KOPT-K1 (cell line): ENCODE results near the gene EMILIN3.
A peak's percentile ranks its signal among the peaks of the same experiment; 100 is the strongest.
"Not testable (repeated sequence)": the region's sequence is repeated elsewhere in the genome, so short reads cannot be mapped to it uniquely, and the experiment has no call there.

Experiments
- H3K27ac ChIP-seq: fragments of 200-600 bp; sonication (generic); 2 replicates; pipeline ENCODE4 v1.5.1; 2016; ENCODE audit warnings: antibody characterized with exemption, mild to moderate bottlenecking, low read depth, low read length; ENCODE audit not compliant: poor library complexity, severe bottlenecking
- H3K36me3 ChIP-seq: fragments of 200-600 bp; sonication (generic); 2 replicates; pipeline ENCODE4 v1.5.1; 2017; ENCODE audit warnings: antibody characterized with exemption, mild to moderate bottlenecking, low read length, moderate library complexity; ENCODE audit not compliant: insufficient read depth
- H3K9me3 ChIP-seq: fragments of 200-600 bp; sonication (generic); 2 replicates; pipeline ENCODE4 v1.5.1; 2017; ENCODE audit warnings: antibody characterized with exemption, low read length, mild to moderate bottlenecking; ENCODE audit not compliant: insufficient read depth, poor library complexity, severe bottlenecking

The EMILIN3 gene

GRCh38 chr20:41334036-41334435, 32.6 kb downstream of the EMILIN3 start:
- no peaks in the 10 kb centered on the region for H3K9me3 ChIP-seq
- H3K36me3 ChIP-seq = no peaks in the 10 kb centered on the region
- H3K27ac ChIP-seq = no peak overlapping the region

- Histone ChIP-seq H3K9me3 (no peaks in the 10 kb centered on the region), H3K27ac (no peak overlapping the region), H3K36me3 (no peaks in the 10 kb centered on the region)
Observed at GRCh38 chr20:41331731-41332130, 34.9 kb downstream of the EMILIN3 start.

- Histone ChIP-seq H3K27ac (no peak overlapping the region), H3K9me3 (no peaks in the 10 kb centered on the region), H3K36me3 (no peaks in the 10 kb centered on the region)
Observed at GRCh38 chr20:41330941-41331340, 35.7 kb downstream of the EMILIN3 start.

- Histone ChIP-seq H3K27ac (no peak overlapping the region), H3K9me3 (no peaks in the 10 kb centered on the region), H3K36me3 (no peaks in the 10 kb centered on the region)
Observed at GRCh38 chr20:41330343-41330720, 36.3 kb downstream of the EMILIN3 start.

GRCh38 chr20:41329435-41330342, 36.9 kb downstream of the EMILIN3 start:
- Histone ChIP-seq H3K36me3 (no peaks in the 10 kb centered on the region), H3K27ac (no peak overlapping the region), H3K9me3 (no peaks in the 10 kb centered on the region)

GRCh38 chr20:41327178-41327577, 39.4 kb downstream of the EMILIN3 start:
- Histone ChIP-seq H3K9me3 (no peaks in the 10 kb centered on the region), H3K27ac (no peak overlapping the region), H3K36me3 (no peaks in the 10 kb centered on the region)

GRCh38 chr20:41320976-41321375, 45.6 kb downstream of the EMILIN3 start:
- Histone ChIP-seq H3K36me3 (no peaks in the 10 kb centered on the region), H3K9me3 (no peaks in the 10 kb centered on the region)

GRCh38 chr20:41320441-41320840, 46.2 kb downstream of the EMILIN3 start:
- Histone ChIP-seq H3K36me3 (no peaks in the 10 kb centered on the region), H3K9me3 (no peaks in the 10 kb centered on the region), H3K27ac (no peak overlapping the region)

More at GRCh38 chr20:41320976-41321375, 45.6 kb downstream of the EMILIN3 start:
- H3K27ac ChIP-seq = no peak overlapping the region

- H3K9me3 ChIP-seq = no peaks in the 10 kb centered on the region
- peak overlapping the region; percentile 50 for H3K27ac ChIP-seq
- no peaks in the 10 kb centered on the region for H3K36me3 ChIP-seq
Observed at GRCh38 chr20:41318271-41318649, 48.4 kb downstream of the EMILIN3 start.

- Histone ChIP-seq H3K27ac (peak within 1 kb of the TSS; percentile 81), H3K9me3 (no peaks in the 10 kb centered on the region), H3K36me3 (no peaks in the 10 kb centered on the region)
Observed at GRCh38 chr20:41317546-41318270, 48.9 kb downstream of the EMILIN3 start, which contains the start of gene ZHX3. TSS of gene ZHX3 (minus strand) at chr20:41317731. CDS start at chr20:41204916, 112,815 bp downstream.

GRCh38 chr20:41316602-41317545, 49.7 kb downstream of the EMILIN3 start:
- H3K27ac ChIP-seq = peak overlapping the region; percentile 81

GRCh38 chr20:41316051-41316450, 50.6 kb downstream of the EMILIN3 start:
- Histone ChIP-seq H3K27ac (no peak overlapping the region), H3K9me3 (peaks cover 3% of the 10 kb centered on the region), H3K36me3 (no peaks in the 10 kb centered on the region)

More at GRCh38 chr20:41316602-41317545, 49.7 kb downstream of the EMILIN3 start:
- H3K9me3 ChIP-seq = peaks cover 3% of the 10 kb centered on the region
- H3K36me3 ChIP-seq = no peaks in the 10 kb centered on the region

GRCh38 chr20:41314386-41314785, 52.2 kb downstream of the EMILIN3 start:
- H3K27ac ChIP-seq = no peak overlapping the region
- no peaks in the 10 kb centered on the region for H3K36me3 ChIP-seq
- H3K9me3 ChIP-seq = peaks cover 3% of the 10 kb centered on the region

GRCh38 chr20:41312009-41312408, 54.6 kb downstream of the EMILIN3 start:
- H3K27ac ChIP-seq, H3K9me3 ChIP-seq, H3K36me3 ChIP-seq: not testable (repeated sequence)
